ENCODE measurements around the gene STPG2.

Gene STPG2

GRCh38 chr4:97868097-97868496 lies 275.2 kb downstream of the STPG2 start:
- Mint-ChIP-seq H3K4me3 (no peak overlapping the region), H3K4me1 (no peaks in the 10 kb centered on the region), H3K9me3 (peaks cover 2% of the 10 kb centered on the region), H3K27ac (no peak overlapping the region), H3K36me3 (no peaks in the 10 kb centered on the region), H3K27me3 (no peaks in the 10 kb centered on the region)
- ATAC-seq (ENCODE audit: low read depth) (no peak), DNase-seq (ENCODE audit: low spot score in 2 of 2) (no peak)

GRCh38 chr4:97867557-97868091 lies 275.7 kb downstream of the STPG2 start:
- Mint-ChIP-seq H3K27me3 (no peaks in the 10 kb centered on the region), H3K9me3 (peaks cover 4% of the 10 kb centered on the region), H3K4me1 (no peaks in the 10 kb centered on the region), H3K27ac (no peak overlapping the region), H3K36me3 (no peaks in the 10 kb centered on the region), H3K4me3 (no peak overlapping the region)
- no peak for DNase-seq (ENCODE audit: low spot score in 2 of 2)
- no peak for ATAC-seq (ENCODE audit: low read depth)

- Mint-ChIP-seq H3K9me3 (peaks cover 9% of the 10 kb centered on the region), H3K4me1 (no peaks in the 10 kb centered on the region), H3K4me3 (no peak overlapping the region), H3K27ac (no peak overlapping the region), H3K27me3 (no peaks in the 10 kb centered on the region), H3K36me3 (no peaks in the 10 kb centered on the region)
- DNase-seq (ENCODE audit: low spot score in 2 of 2) = no peak
- ATAC-seq (ENCODE audit: low read depth) = no peak
Measured at GRCh38 chr4:97866821-97867556, 276.3 kb downstream of the STPG2 start.

GRCh38 chr4:97851115-97851514 lies 292.2 kb downstream of the STPG2 start:
- Mint-ChIP-seq H3K27me3 (no peaks in the 10 kb centered on the region), H3K36me3 (no peaks in the 10 kb centered on the region), H3K4me1 (no peaks in the 10 kb centered on the region), H3K9me3 (peaks cover 3% of the 10 kb centered on the region), H3K27ac (no peak overlapping the region), H3K4me3 (no peak overlapping the region)
- ATAC-seq (ENCODE audit: low read depth) (no peak), DNase-seq (ENCODE audit: low spot score in 2 of 2) (no peak)

GRCh38 chr4:97845758-97846157 lies 297.5 kb downstream of the STPG2 start:
- Mint-ChIP-seq H3K4me1 (no peaks in the 10 kb centered on the region), H3K36me3 (no peaks in the 10 kb centered on the region), H3K27ac (no peak overlapping the region), H3K9me3 (no peaks in the 10 kb centered on the region), H3K4me3 (no peak overlapping the region), H3K27me3 (no peaks in the 10 kb centered on the region)
- ATAC-seq (ENCODE audit: low read depth) (no peak), DNase-seq (ENCODE audit: low spot score in 2 of 2) (no peak)

- no peaks in the 10 kb centered on the region for H3K27me3 Mint-ChIP-seq
- no peak overlapping the region for H3K27ac Mint-ChIP-seq
- no peaks in the 10 kb centered on the region for H3K36me3 Mint-ChIP-seq
- no peaks in the 10 kb centered on the region for H3K4me1 Mint-ChIP-seq
- no peaks in the 10 kb centered on the region for H3K9me3 Mint-ChIP-seq
- H3K4me3 Mint-ChIP-seq = no peak overlapping the region
- ATAC-seq (ENCODE audit: low read depth) = no peak
- DNase-seq (ENCODE audit: low spot score in 2 of 2) = no peak
Measured at GRCh38 chr4:97841512-97841911, 301.8 kb downstream of the STPG2 start.

GRCh38 chr4:97836662-97837061 lies 306.6 kb downstream of the STPG2 start:
- no peak for ATAC-seq (ENCODE audit: low read depth)
- peaks cover 3% of the 10 kb centered on the region for H3K9me3 Mint-ChIP-seq
- H3K4me3 Mint-ChIP-seq = no peak overlapping the region
- H3K27me3 Mint-ChIP-seq = no peaks in the 10 kb centered on the region
- no peaks in the 10 kb centered on the region for H3K36me3 Mint-ChIP-seq
- no peak for DNase-seq (ENCODE audit: low spot score in 2 of 2)
- no peak overlapping the region for H3K27ac Mint-ChIP-seq
- no peaks in the 10 kb centered on the region for H3K4me1 Mint-ChIP-seq

GRCh38 chr4:97828646-97829045 lies 314.6 kb downstream of the STPG2 start:
- ATAC-seq (ENCODE audit: low read depth) = no peak
- H3K27ac Mint-ChIP-seq = no peak overlapping the region
- no peak overlapping the region for H3K4me3 Mint-ChIP-seq
- DNase-seq (ENCODE audit: low spot score in 2 of 2) = no peak
- peaks cover 2% of the 10 kb centered on the region for H3K27me3 Mint-ChIP-seq
- no peaks in the 10 kb centered on the region for H3K4me1 Mint-ChIP-seq
- peaks cover 5% of the 10 kb centered on the region for H3K9me3 Mint-ChIP-seq
- H3K36me3 Mint-ChIP-seq = no peaks in the 10 kb centered on the region

GRCh38 chr4:97819294-97819693 lies 324.0 kb downstream of the STPG2 start:
- H3K27ac Mint-ChIP-seq = no peak overlapping the region
- peaks cover 5% of the 10 kb centered on the region for H3K9me3 Mint-ChIP-seq
- H3K4me1 Mint-ChIP-seq = no peaks in the 10 kb centered on the region
- ATAC-seq (ENCODE audit: low read depth) (no peak), DNase-seq (ENCODE audit: low spot score in 2 of 2) (no peak)
- peaks cover 2% of the 10 kb centered on the region for H3K36me3 Mint-ChIP-seq
- H3K27me3 Mint-ChIP-seq = no peaks in the 10 kb centered on the region
- no peak overlapping the region for H3K4me3 Mint-ChIP-seq

- H3K27ac Mint-ChIP-seq = no peak overlapping the region
- H3K27me3 Mint-ChIP-seq = no peaks in the 10 kb centered on the region
- H3K4me3 Mint-ChIP-seq = no peak overlapping the region
- peaks cover 5% of the 10 kb centered on the region for H3K9me3 Mint-ChIP-seq
- no peak for DNase-seq (ENCODE audit: low spot score in 2 of 2)
- no peaks in the 10 kb centered on the region for H3K4me1 Mint-ChIP-seq
- H3K36me3 Mint-ChIP-seq = peaks cover 2% of the 10 kb centered on the region
- ATAC-seq (ENCODE audit: low read depth) = no peak
Measured at GRCh38 chr4:97812768-97813167, 330.5 kb downstream of the STPG2 start.

GRCh38 chr4:97786306-97786920 lies 356.9 kb downstream of the STPG2 start:
- no peaks in the 10 kb centered on the region for H3K4me1 Mint-ChIP-seq
- H3K4me3 Mint-ChIP-seq = no peak overlapping the region
- no peaks in the 10 kb centered on the region for H3K36me3 Mint-ChIP-seq
- no peak for DNase-seq (ENCODE audit: low spot score in 2 of 2)
- no peak overlapping the region for H3K27ac Mint-ChIP-seq
- peaks cover 7% of the 10 kb centered on the region for H3K9me3 Mint-ChIP-seq
- H3K27me3 Mint-ChIP-seq = no peaks in the 10 kb centered on the region
- ATAC-seq (ENCODE audit: low read depth) = no peak

- H3K9me3 Mint-ChIP-seq = no peaks in the 10 kb centered on the region
- H3K4me1 Mint-ChIP-seq = no peaks in the 10 kb centered on the region
- no peak overlapping the region for H3K4me3 Mint-ChIP-seq
- no peak for ATAC-seq (ENCODE audit: low read depth)
- H3K36me3 Mint-ChIP-seq = no peaks in the 10 kb centered on the region
- no peak overlapping the region for H3K27ac Mint-ChIP-seq
- no peaks in the 10 kb centered on the region for H3K27me3 Mint-ChIP-seq
- no peak for DNase-seq (ENCODE audit: low spot score in 2 of 2)
Measured at GRCh38 chr4:97778174-97778573, 365.1 kb downstream of the STPG2 start.

GRCh38 chr4:97774347-97774989 lies 368.8 kb downstream of the STPG2 start:
- Mint-ChIP-seq H3K9me3 (no peaks in the 10 kb centered on the region), H3K27me3 (peaks cover 5% of the 10 kb centered on the region), H3K36me3 (no peaks in the 10 kb centered on the region), H3K4me3 (no peak overlapping the region), H3K27ac (no peak overlapping the region), H3K4me1 (no peaks in the 10 kb centered on the region)
- no peak for ATAC-seq (ENCODE audit: low read depth)
- no peak for DNase-seq (ENCODE audit: low spot score in 2 of 2)

- Mint-ChIP-seq H3K36me3 (no peaks in the 10 kb centered on the region), H3K4me1 (no peaks in the 10 kb centered on the region), H3K9me3 (no peaks in the 10 kb centered on the region), H3K27ac (no peak overlapping the region), H3K27me3 (peaks cover 5% of the 10 kb centered on the region), H3K4me3 (no peak overlapping the region)
- DNase-seq (ENCODE audit: low spot score in 2 of 2) (no peak), ATAC-seq (ENCODE audit: low read depth) (no peak)
Measured at GRCh38 chr4:97770222-97770621, 373.1 kb downstream of the STPG2 start.

Measured in memory B cell (primary cell).